Endothelial cell of umbilical vein (primary cell): ENCODE results near the gene MLH1.

ENCODE experiments used
- CTCF ChIP-seq, 2 donors: IDR thresholded peaks; 1 replicate in 1 of 2; 2 replicates in 1 of 2; pipeline ENCODE4 v1.5.1; 2011; ENCODE audit warnings: low read length in 2 of 2, mild to moderate bottlenecking in 2 of 2, moderate library complexity in 2 of 2, control low read depth in 1 of 2, inconsistent platforms in 1 of 2, low read depth in 1 of 2; ENCODE audit not compliant: insufficient read depth in 1 of 2; ENCODE audit errors: extremely low read depth in 1 of 2
- EZH2 ChIP-seq: IDR thresholded peaks from 2 replicates; pipeline ENCODE4 v1.6.1; 2012; ENCODE audit warnings: borderline replicate concordance, low read depth, mild to moderate bottlenecking, moderate library complexity, low read length, inconsistent platforms; ENCODE audit not compliant: severe bottlenecking
- FOS ChIP-seq: IDR thresholded peaks from 2 replicates; pipeline ENCODE4 v1.6.1; 2011; ENCODE audit warnings: mild to moderate bottlenecking, low read length, moderate library complexity, borderline replicate concordance; ENCODE audit not compliant: insufficient read depth
- GATA2 ChIP-seq: IDR thresholded peaks from 2 replicates; pipeline ENCODE4 v1.7.0; 2011; ENCODE audit warnings: low read depth, mild to moderate bottlenecking, moderate library complexity, mixed read lengths, low read length; ENCODE audit not compliant: insufficient read length, insufficient read depth
- JUN ChIP-seq: IDR thresholded peaks from 2 replicates; pipeline ENCODE4 v1.6.1; 2011; ENCODE audit warnings: borderline replicate concordance, low read depth; ENCODE audit not compliant: insufficient read length, insufficient read depth
- MYC ChIP-seq: IDR thresholded peaks from one replicate; pipeline ENCODE4 v1.6.1; 2011; ENCODE audit warnings: mild to moderate bottlenecking, low read depth, low read length
- POLR2A ChIP-seq: IDR thresholded peaks from 2 replicates; pipeline ENCODE4 v1.6.1; 2012; ENCODE audit warnings: low read depth, mild to moderate bottlenecking, control low read depth, low read length
- POLR2AphosphoS5 ChIP-seq: IDR thresholded peaks from 2 replicates; pipeline ENCODE4 v1.6.1; 2012; ENCODE audit warnings: low read depth, mild to moderate bottlenecking, control low read depth, low read length, moderate library complexity; ENCODE audit not compliant: insufficient read depth
- TF ChIP-seq, protein P1 (sequence below): IDR thresholded peaks from 2 replicates; pipeline ENCODE4 v1.6.1; 2011; ENCODE audit not compliant: insufficient read depth, insufficient read length

GRCh38 chr3:36981006-36981405, 12.3 kb upstream of the MLH1 start:
- TF ChIP-seq CTCF (IDR thresholded peaks at IDR 0.05; ENCODE audit: extremely low read depth in 1 of 2, insufficient read depth in 1 of 2, low read depth in 1 of 2, low read length in 2 of 2) (no peak), POLR2AphosphoS5 (no peak), POLR2A (no peak), FOS (no peak), EZH2 (no peak), MYC (no peak), JUN (no peak), GATA2 (no peak)
- TF ChIP-seq, protein P1, sequence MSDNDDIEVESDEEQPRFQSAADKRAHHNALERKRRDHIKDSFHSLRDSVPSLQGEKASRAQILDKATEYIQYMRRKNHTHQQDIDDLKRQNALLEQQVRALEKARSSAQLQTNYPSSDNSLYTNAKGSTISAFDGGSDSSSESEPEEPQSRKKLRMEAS = no peak
